Pancreas (tissue), 10 donors: ENCODE results near the gene TMEM212. TPM values are rescaled to one million over a fixed set of nuclear protein-coding genes. Genes with fewer than 3 reads are reported as not detected.
A peak's percentile ranks its signal among the peaks of the same experiment; 100 is the strongest.

Experiments
- ATAC-seq, 4 donors: fragments of 200-7000 bp; cut with Tn5 transposase; one replicate each; pipeline versions ENCODE4 v1.8.0 to v1.9.1; 2020; ENCODE audit warnings: mild to moderate bottlenecking in 4 of 4, moderate library complexity in 4 of 4
- DNase-seq, 6 donors: peaks; one replicate each; pipeline ENCODE4 v3.0.0-alpha.2; 2020
- FAIRE-seq: peaks from 2 replicates; lab custom pipeline; 2012; peaks lifted over from hg19 to GRCh38; lab: Jason Lieb, UNC
- H3K27ac ChIP-seq, 4 donors: fragments of 200-600 bp; sonication (generic); 1 replicate in 3 of 4; 2 replicates in 1 of 4; pipeline versions ENCODE4 v1.5.0 to v1.8.0; 2020
- H3K27me3 ChIP-seq, 4 donors: fragments of 200-600 bp; one replicate each; pipeline ENCODE4 v1.8.0; 2021
- H3K36me3 ChIP-seq, 3 donors: fragments of 200-600 bp; sonication (generic) in 1 of 3; one replicate each; pipeline versions ENCODE4 v1.5.0 to v1.8.0; 2020 to 2021
- H3K4me1 ChIP-seq, 3 donors: fragments of 200-600 bp; one replicate each; pipeline ENCODE4 v1.8.0; 2021
- H3K4me3 ChIP-seq, 4 donors: fragments of 200-600 bp; sonication (generic) in 2 of 4; one replicate each; pipeline versions ENCODE4 v1.5.0 to v1.8.0; 2020 to 2021
- H3K9me3 ChIP-seq, 4 donors: fragments of 200-600 bp; one replicate each; pipeline ENCODE4 v1.8.0; 2021
- CTCF ChIP-seq, 4 donors: fragments of 200-600 bp; sonication (generic) in 3 of 4; IDR thresholded peaks; one replicate each; pipeline versions ENCODE4 v1.5.0 to v1.8.0; 2021; ENCODE audit warnings: antibody characterized with exemption in 4 of 4
- WGBS, 2 donors: extraction: QIAGEN DNeasy Blood & Tissue Kit; methylation state at CpG; one replicate each; pipeline ENCODE4 v1.1.7; 2013; 5-methylcytosine and 5-hydroxymethylcytosine counted together
- intact Hi-C, 3 donors: fragments of 100-400 bp; cut with DNase I; formaldehyde crosslinking; loops; one replicate each; pipeline versions ENCODE4 v1.11.1 to v1.14.2; 2022
- polyA plus RNA-seq, 2 donors: library from polyadenylated mRNA; stranded (reverse); fragments of 200-250 nt; gene quantifications; one replicate each; pipeline ENCODE4 v1.2.3, GENCODE V29; 2013
- total RNA-seq, 6 donors: library from RNA; stranded (reverse); fragmentation: NEBNext Ultra II Directional in 4 of 6; extraction: Animal tissue kit (Norgen Biotek cat#: 25700) in 4 of 6; gene quantifications; one replicate each; pipeline versions ENCODE4 v1.2.1 to v1.2.4, GENCODE V29; 2021 to 2023
- donor health status: healthy with polysubstance abuse.
- donor health status: DM: no; HTN: no; CAD: no; lungs with moderate emphysema.
- donor health status: DM: no; HTN: no; CAD: no.
- donor health status: control.
- donor health status: control.
- donor health status: Bipolar disorder and iron deficiency.
- donor health status: DM: yes; HTN: yes; CAD: no.
- donor health status: DM: no; HTN: no; CAD: no.
- donor health status: DM: no; HTN: no; CAD: no.
- donor health status: DM: yes; HTN: yes; CAD: no.

The TMEM212 gene
- total and polyA plus RNA-seq, 8 donors: not detected

GRCh38 chr3:171865191-171865865 lies 22.2 kb downstream of the TMEM212 start:
- no peak overlapping the region for H3K4me3 ChIP-seq
- no peaks in the 10 kb centered on the region for H3K36me3 ChIP-seq
- no peak overlapping the region for H3K27ac ChIP-seq
- TF ChIP-seq CTCF (IDR thresholded peaks at IDR 0.05): no peak
- DNase-seq (no peak), FAIRE-seq (no peak), ATAC-seq (peak in 2 of 4 donors; percentile 41 to 52)
- H3K9me3 ChIP-seq: no peaks in the 10 kb centered on the region
- H3K4me1 ChIP-seq: no peaks in the 10 kb centered on the region
- WGBS, 2 donors: 75 to 83% methylated on average over 5 of the region's 5 CpGs
- no peaks in the 10 kb centered on the region for H3K27me3 ChIP-seq
- intact Hi-C loops: no loop called here

GRCh38 chr3:171867981-171868380 lies 24.8 kb downstream of the TMEM212 start:
- no peak for DNase-seq
- Histone ChIP-seq H3K9me3 (no peaks in the 10 kb centered on the region), H3K36me3 (no peaks in the 10 kb centered on the region), H3K4me3 (no peak overlapping the region), H3K27me3 (no peaks in the 10 kb centered on the region), H3K4me1 (no peaks in the 10 kb centered on the region), H3K27ac (no peak overlapping the region)
- TF ChIP-seq CTCF (IDR thresholded peaks at IDR 0.05): no peak
- intact Hi-C loops: no loop called here
- no peak for FAIRE-seq
- no peak for ATAC-seq
- WGBS, 2 donors: 72 to 83% methylated on average over 5 of the region's 5 CpGs

GRCh38 chr3:171871392-171872274 lies 28.5 kb downstream of the TMEM212 start:
- FAIRE-seq (no peak), ATAC-seq (no peak), DNase-seq (no peak)
- TF ChIP-seq CTCF (IDR thresholded peaks at IDR 0.05): no peak
- intact Hi-C loops: no loop called here
- no peak overlapping the region for H3K4me3 ChIP-seq
- no peak overlapping the region for H3K27ac ChIP-seq
- H3K36me3 ChIP-seq: no peaks in the 10 kb centered on the region
- peaks cover 0 to 4% (median 0%) of the 10 kb centered on the region in 3 donors for H3K4me1 ChIP-seq
- H3K27me3 ChIP-seq: no peaks in the 10 kb centered on the region
- WGBS, 2 donors: 83 to 85% methylated on average over 8 of the region's 8 CpGs
- no peaks in the 10 kb centered on the region for H3K9me3 ChIP-seq

GRCh38 chr3:171873580-171873979 lies 30.4 kb downstream of the TMEM212 start:
- WGBS, 2 donors: 40 to 69% methylated on average over 1 of the region's 1 CpG
- FAIRE-seq: no peak
- peaks cover 0 to 9% (median 0%) of the 10 kb centered on the region in 3 donors for H3K4me1 ChIP-seq
- no peaks in the 10 kb centered on the region for H3K9me3 ChIP-seq
- TF ChIP-seq CTCF (IDR thresholded peaks at IDR 0.05): no peak
- H3K27me3 ChIP-seq: no peaks in the 10 kb centered on the region
- DNase-seq: no peak
- no peaks in the 10 kb centered on the region for H3K36me3 ChIP-seq
- H3K4me3 ChIP-seq: no peak overlapping the region
- no peak for ATAC-seq
- intact Hi-C loops: no loop called here
- H3K27ac ChIP-seq: peak overlapping the region in 2 of 4 donors; percentile 24 to 70
